ENCODE measurements around the gene PVALEF.

PVALEF gene

DNA sequence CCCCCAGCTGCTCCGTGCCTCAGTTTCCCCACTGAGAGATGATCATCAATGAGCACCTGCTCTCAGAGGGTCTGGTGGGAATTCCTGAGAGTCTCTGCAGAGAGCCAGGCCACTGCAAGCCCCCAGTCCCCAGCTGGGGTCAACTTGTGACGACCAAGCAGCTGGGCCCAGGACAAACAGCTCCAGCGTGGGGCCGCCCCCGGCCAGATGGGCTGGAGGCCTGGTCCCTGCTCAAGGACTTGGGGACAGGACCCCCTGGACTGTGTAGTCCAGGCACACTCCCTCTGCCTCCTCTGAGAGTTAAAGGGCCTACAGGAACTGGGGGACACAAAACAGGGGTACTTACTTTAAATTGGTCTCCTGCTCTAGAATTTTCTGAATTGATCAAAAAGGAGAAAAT, 17.3 kb downstream of the PVALEF start:
- no peak for DNase-seq (ENCODE audit: low read depth in 2 of 2)

DNA sequence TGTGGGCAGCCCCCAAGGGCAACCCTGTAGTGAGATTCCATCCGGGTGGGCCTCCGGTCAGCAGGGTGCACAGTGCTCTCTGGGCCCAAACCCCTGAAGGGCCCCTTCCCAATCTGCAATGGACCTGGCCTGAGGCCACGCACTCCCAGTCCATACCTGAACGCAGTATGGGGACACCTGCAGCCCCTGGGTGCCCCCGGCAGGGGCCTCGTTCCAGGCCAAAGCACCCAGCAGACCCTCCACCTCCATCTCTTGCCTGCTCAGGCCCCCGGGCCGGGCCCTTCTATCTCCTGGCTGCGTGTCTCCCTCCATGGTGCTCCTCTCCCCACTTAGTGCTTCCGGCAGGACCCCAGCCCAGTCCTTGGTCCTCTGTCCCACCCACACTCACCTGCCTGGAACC, 18.0 kb downstream of the PVALEF start:
- no peak for DNase-seq (ENCODE audit: low read depth in 2 of 2)

DNA sequence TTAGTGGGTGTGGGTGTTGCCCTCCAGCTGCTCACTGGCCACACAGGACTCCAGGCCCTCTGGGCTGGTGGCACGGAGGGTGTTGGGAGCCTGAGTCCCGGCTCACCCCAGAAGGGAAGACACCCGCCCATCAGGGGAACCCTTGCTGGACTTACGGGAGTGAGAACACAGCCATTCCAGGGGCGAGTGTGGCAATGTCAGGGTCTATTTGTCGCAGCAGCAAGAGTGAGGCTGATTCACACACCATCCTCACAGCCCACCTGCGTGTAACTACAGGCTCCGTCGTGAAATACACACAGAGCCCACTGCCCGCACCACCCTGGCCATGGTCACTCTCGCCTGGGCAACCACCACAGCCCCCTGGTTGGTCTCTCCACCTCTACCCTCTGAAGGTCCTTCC, 18.5 kb downstream of the PVALEF start:
- DNase-seq (ENCODE audit: low read depth in 2 of 2) = no peak

DNA sequence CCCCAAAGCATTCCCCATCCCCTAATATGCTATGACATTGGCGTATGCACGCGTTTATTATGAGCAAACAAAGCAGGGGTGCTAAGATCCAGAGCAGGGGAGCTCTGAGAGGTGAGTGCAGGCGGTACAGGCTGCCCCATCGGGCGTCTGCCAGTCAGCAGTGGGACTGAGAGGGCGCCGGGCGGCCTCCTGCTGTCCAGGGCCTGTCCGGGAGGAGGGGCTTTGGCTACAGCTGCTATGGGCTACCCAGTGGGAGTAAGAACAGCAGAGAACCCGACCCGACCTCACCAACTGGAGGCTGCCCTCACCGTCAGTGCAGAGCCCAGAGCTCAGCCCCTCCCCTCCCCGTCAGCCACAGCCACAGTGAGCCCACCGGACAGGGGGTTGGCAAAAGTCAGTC, 19.2 kb downstream of the PVALEF start:
- DNase-seq (ENCODE audit: low read depth in 2 of 2) = no peak

DNA sequence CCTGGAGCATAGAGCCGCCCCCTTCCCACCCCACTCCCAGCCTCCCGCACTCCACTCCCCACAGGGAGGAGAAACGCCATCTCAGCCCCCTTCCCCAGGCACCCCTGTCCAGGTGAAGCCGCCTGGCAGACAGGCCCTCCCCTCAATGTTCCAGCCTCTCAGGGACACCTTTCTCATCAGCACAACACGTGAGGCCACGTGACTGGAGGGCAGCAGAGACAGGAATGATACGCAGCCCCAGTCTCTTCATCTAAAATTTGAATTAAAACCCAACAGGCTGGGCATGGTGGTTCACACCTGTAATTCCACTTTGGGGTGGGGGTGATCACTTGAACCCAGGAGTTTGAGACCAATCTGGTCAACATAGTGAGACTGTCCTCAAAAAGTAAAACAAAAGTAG, 20.9 kb downstream of the PVALEF start:
- no peak for DNase-seq (ENCODE audit: low read depth in 2 of 2)

DNA sequence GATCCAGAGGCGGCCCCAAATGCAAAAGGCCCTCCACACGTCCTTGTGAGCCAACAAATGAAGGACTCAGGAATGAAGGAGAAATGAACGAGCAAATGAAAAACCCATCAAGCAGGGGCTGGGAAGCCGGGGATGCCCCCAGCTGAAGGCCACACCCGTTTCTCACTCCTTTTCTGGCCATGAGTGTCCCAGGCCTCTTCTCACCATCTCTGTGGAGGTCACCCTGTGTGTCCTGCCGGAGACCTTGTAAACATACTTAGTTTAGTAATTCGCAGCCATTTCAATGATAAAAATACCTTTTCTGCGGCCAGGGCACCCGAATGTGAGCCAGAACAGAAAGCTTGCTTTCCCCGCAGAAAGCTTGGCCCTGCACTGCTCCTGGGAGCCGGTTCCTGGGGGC, 21.8 kb downstream of the PVALEF start:
- no peak for DNase-seq (ENCODE audit: low read depth in 2 of 2)

DNA sequence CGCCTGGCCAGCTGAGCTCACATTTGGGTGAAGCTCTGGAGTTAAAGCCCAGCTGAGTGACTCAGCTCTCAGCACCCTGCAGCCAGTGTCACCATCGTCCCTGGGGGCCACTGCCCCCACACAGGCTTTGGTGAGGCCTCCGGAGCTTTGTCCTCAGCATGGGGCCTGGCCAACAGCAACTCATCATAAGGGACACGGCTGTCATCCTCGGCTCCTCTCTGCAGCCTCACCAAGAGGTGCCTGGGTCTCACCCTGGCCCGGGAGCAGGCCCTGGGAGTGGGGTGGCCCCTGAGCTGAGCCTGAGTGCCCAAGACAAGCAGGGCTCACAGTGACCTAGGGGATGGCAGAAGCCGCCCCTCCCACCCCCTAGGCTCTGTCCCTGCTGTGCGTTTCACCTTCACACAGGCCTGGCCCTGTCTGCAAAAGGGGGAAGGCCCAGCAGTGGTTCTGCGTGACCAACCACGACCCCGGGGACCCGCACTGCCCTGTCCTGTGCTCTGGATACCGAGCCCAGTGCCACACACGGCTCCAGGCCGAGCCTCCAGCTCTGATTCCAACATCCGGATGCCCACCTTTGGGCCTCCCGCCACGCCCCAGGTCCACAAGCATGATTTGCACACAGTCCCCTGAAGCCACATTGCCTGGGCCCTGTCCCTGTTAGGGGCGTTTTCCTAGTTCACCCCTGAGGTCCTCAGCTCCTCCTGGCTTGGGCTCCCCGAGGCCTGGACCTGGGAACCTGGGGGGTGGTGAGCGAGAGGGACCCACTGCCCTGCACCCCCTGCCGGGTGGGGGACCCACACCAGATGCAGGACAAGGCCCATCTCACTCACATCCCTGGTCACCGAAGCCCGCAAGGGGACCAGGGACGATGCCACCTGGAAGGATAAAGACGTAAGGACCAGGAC, 22.5 kb downstream of the PVALEF start:
- DNase-seq (ENCODE audit: low read depth in 2 of 2) = no peak

DNA sequence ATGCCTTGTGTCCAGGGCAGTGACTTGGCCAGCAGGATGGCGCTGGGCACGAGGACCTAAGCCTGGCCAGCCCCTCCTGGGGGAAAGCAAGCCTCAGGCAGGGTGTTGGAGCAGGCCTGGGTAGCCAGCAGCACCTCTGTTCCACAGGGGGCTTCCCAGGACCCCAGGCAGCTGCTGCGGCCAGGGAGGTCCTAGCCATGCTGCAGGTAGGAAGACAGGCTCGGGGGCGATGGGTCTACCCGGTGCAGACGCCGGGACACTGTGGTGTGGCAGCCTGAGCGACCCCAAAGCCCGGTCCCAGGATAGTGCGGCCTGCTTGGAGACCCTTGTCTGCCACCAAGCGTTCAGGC, 23.2 kb downstream of the PVALEF start:
- DNase-seq (ENCODE audit: low read depth in 2 of 2) = no peak

DNA sequence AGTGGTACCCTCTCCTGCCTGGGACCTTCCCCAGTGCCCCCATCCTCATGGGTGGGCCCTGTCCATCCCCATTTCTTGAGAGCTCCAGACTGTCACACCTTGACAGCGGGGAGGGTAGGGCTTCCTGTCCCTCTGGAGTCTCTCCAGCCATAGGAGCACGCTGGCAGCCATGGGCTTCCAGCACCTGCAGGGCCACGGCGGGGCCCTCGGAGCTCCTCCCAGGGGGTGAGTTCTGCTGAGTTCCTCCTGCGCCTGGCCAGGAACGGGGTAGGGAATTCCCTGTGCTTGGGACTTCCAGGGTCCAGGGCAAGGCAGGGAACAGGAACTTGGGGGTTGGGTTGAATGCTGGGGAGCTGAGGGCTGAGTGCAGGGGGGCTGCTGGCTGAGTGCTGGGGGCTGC, 23.7 kb downstream of the PVALEF start:
- DNase-seq (ENCODE audit: low read depth in 2 of 2) = no peak

DNA sequence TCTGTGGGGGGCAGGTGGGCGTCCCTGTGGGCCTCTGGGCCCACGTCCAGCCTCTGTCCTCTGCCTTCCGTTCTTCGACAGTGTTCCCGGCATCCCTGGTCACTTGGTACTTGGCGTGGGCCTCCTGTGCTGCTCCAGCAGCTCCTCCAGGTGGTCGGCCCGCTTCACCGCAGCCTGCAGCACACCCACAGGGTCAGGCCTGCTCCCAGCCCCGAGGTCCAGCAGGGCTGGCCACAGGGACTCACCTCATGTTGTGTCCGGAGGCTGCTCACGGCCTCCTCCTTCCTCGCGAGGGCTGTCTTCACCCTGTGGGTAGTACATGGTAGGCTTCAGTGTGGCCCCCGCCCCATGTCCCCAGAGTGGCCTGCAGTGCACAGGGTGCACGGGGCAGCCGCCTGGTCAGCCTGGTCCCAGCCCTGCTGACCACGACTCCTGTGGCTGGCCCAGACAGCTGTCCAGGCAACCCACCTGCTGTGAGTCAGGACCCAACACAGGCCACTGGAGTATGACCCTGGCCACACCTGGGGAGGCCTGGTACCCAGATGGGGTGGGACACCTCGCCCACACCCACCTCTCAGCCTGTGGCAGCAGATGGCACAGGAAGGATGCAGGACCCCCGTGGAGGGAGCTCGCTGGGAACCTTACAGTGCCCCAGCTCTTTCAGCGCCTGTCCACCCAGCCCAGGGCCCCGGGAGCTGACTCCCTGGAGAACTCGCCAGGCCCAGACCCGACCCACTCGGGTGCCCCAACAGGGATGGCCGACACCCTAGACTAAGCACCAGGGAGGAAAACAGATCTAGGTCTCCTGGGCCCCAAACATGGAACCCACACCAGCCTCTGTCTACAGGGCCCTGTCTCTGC, 24.6 kb downstream of the PVALEF start:
- DNase-seq (ENCODE audit: low read depth in 2 of 2) = no peak

DNA sequence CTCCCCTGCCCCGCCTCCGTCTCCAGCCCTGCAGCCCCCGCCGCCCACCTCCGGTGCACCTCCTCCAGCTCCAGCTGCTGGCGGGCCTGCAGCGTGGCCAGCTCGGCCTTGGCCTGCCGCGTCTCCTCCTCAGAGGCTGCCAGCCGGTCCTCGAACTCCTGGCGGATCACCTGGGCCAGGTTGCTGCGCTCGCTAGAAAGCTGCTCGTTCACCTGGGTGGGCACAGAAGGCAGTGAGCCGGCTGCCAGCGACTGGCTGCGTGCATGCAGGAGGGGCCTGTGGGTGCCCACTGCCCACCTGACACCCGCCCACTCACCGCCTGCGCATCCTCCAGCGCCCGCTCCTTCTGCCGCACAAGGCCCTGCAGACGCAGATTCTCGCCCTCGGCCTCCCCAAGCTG, 25.3 kb downstream of the PVALEF start:
- DNase-seq (ENCODE audit: low read depth in 2 of 2) = no peak

DNA sequence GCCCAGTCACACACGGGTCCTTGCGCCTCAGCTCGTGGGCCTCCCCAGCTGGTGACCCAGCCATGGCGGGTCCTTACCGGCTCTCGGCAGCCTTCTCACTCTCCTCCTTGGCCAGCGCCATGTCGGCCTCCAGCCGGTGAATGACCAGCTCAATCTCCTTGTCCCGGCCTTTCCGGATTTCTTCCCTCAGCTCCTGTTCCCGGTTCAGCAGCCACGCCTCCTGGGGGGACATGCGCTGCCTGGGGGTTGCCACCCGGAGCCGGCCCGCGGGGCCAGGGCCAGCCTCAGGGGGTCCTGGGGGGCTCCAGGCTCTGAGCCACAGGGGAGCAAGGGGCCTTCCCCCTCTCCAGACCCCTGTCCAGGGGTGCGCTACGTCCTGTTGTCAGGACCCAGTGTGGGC, 25.8 kb downstream of the PVALEF start:
- no peak for DNase-seq (ENCODE audit: low read depth in 2 of 2)

DNA sequence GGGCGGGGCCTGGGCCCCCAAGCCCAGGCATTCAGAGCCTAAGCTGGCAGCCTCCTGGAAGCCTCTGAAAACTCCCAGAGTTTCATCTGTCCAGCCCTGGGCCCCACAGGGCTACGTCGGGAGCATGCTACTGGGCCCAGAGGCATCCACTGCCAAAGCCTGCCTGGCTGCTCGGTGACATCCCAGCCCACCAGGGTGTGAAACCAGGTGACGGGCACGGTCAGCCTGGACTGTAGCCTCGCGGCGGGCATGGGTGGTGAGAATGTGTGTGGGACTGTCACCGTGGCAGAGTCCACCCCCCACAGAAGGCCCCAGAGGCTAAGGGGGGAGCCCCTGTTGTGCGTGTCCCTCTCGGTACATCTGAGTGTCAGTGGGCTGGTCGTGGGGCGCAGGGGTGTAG, 26.3 kb downstream of the PVALEF start:
- no peak for DNase-seq (ENCODE audit: low read depth in 2 of 2)

DNA sequence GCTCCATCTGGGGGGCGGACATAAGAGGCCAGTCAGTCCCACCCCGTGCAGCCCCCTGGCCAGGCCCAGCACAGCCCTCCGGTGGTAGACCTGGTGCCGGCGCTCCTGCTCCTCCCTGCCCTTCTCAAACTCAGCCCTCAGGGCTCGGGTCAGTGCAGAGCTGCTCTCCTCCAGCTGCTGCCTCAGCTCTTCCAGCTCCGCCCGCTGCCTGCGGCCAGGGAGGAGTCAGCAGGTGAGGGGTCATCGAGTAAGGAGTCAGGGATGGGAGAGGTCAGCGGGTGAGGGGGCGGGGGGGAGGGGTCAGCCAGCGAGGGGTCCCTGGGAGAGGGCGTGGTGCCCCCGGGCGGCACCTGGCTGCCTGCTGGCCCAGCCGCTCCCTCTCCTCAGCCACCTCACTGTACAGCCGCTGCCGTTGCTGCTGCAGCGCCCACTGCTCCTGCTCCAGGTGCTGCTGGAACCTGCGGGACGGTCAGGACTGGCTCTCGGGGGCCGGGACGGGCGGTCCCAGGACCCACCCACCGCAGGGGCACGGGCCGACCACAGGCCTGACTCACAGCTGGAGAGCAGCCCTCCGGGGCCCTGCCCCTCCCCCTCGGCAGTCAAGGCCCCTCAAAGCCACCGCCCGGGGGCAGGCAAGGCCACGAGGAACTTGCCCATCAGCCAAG, 27.2 kb downstream of the PVALEF start:
- no peak for DNase-seq (ENCODE audit: low read depth in 2 of 2)

DNA sequence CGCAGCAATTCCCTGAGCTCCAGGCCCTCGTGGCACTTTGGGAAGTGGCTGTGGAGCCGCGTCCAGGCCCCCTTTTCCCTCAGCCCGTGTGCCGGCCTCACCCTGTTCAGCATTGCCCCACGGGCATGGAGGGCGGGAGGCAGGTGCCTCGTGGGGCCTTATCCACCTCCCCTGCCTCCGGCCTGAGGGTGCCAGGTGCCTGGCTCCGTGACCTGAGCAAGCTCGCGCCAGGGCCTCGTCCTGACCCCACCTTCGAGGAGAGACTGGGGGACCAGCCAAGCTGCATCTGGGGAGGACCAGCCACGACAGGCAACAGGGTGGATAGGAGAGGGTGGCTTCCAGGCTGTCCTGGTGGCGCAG, 27.7 kb downstream of the PVALEF start:
- DNase-seq (ENCODE audit: low read depth in 2 of 2) = no peak

DNA sequence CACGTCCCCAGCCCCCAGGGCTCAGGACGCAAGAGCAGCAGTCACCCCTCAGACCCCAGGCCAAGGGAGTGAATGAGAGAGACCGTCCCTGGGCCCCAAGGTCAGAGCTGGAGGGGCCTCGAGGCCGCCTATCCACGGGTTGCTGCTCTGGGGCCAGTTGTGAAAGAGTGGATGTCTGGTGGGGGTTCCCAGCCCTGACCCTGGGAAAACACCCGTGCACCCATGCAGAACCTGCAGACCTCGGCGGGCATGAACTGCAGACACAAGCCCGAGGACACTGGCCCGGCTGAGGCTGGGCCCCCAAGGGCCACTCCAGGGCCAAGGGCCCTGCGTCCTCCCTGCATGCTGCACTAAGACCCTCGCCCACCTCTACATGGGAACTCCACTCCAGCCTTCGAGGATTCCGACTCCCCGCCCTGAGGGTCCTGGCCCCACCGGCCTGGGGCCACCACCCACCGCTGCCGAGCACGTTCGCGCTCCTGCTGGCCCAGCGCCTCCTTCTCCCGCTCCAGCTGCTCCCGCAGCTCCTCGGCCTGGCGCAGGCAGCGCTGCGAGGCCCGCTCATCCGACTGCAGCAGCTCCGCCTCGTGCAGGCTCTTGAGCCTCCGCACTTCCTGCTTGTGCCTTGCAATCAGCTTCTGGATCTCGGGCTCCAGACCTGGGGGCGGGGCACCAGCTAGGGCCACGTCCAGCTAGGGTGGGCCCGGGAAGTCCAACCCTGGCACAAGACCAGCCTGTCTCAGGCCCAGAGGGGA, 28.3 kb downstream of the PVALEF start:
- DNase-seq (ENCODE audit: low read depth in 2 of 2) = no peak

DNA sequence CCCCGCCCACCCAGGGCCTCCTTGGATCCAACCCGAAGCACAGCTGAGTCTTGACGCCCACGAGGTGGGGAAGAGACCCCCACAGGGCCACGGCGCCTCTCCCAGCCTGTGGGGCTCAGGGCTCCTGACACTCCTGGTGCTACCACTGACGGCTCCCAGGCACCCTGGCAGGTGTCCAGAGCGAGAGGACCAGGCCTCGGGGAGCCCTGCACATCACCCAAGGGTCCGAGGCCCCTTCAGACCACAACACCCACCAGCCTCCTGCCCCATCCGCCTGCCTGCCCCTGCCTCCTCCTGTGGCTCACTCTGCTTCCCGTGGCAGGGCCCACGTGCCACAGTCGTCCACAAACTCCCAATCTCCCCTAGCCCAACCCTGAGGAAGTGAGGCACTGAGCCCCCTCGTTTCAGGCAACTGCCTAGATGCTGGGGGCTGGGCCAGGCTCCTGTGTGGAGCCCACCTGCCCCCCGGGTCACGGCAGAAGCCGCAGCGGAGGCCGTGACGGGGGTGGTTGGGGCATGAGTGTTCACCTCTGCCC, 29.0 kb downstream of the PVALEF start:
- no peak for DNase-seq (ENCODE audit: low read depth in 2 of 2)

DNA sequence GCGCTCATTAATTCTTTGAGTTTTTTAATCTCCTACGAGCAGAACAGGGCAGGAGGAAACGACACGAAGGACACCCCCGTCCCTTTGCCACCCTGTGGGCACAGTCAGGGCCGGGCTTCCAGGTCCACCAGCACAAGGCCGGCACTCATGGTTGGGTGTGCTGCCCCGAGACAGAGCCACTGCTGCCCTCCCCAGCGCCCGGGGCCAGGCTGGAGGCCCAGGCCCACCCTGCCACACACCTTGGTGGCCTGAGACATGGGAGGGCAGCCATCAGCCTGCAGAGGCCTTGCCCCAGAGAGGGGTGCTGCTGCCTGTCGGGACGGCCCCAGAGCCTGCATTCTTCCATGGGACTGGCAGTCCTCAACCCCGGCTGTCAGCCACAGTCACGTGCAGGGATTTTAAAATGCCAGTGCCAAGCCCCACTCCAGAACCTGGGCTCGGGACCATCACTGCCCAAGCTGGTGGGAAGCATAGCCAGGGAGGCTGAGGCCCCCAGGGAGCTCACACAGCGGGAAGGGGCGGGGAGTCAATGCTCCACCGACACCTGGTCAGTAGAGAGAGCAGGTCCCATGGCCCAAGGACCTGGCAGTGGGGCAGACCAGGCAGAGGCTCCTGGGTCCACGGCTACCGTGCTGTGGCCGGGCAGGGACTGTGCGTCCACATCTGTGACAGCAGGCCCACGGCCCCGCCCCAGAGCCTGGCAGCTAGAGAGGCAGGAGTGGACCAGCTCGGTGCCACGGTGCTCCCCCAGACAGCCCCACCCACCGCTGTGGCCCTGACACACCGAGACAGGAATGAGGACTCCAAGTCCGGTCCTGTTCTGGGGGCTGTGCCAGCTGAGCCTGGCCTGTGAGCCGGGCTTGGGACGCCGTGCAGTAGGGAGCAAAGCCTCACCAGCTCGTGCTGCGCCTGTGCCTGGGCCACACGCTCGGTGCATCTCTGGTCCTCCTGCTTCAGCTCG, 29.9 kb downstream of the PVALEF start:
- no peak for DNase-seq (ENCODE audit: low read depth in 2 of 2)

DNA sequence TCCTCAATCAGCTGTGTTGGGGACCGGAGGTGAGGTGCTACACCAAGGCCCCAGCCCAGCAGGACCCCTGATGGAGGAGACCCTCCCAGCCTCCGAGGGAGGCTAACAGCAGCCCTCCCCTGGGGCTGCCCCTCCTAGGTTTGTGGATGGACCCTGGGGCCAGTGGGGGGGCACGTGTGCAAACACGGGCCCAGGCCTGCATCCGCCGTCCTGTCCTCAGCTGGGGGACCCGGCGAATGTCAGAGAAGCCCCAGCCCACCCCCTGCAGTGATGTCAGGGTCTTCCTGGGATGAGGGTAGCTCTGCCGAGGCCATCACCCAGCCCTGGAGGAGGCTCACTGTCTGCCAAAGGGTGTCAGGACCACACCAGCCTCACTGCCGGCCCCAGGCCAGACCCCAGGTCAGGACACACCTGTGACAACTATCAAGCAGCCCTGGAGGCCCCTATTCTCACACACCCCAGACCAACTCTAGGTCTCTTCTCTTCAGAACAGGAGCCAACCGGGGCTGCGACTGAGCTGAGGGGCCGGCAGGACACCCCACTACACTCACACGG, 30.7 kb downstream of the PVALEF start:
- DNase-seq (ENCODE audit: low read depth in 2 of 2) = no peak

Data from stimulated activated CD4-positive, alpha-beta T cell treated with anti-CD3 and anti-CD28 coated beads, Interleukin-4, amount 100 ng/mL, for 48 hours (primary cell).